Right renal cortex interstitium (tissue), 3 donors: ENCODE data around the gene MLH1. TPM values are rescaled to one million over a fixed set of nuclear protein-coding genes. Genes with fewer than 3 reads are reported as not detected.

Experiments used
- DNase-seq, 3 donors: peaks; one replicate each; pipeline ENCODE4 v3.0.0-alpha.2; 2013; ENCODE audit warnings: low read depth in 3 of 3, low spot score in 2 of 3
- polyA plus RNA-seq, 3 donors: library from polyadenylated mRNA; unstranded; fragments of 120-200 nt; gene quantifications; one replicate each; pipeline ENCODE4 v1.2.1, GENCODE V29; 2013; ENCODE audit not compliant: insufficient read length in 3 of 3

Gene MLH1
- polyA plus RNA-seq, 3 donors = 48.1 to 56.3 (median 51.5) TPM

- DNase-seq = no peak
Measured at GRCh38 chr3:36972163-36972562, 21.2 kb upstream of the MLH1 start.

GRCh38 chr3:36973139-36973538, 20.2 kb upstream of the MLH1 start:
- DNase-seq = no peak

GRCh38 chr3:36981006-36981405, 12.3 kb upstream of the MLH1 start:
- DNase-seq = no peak

GRCh38 chr3:36988356-36988755, 5.0 kb upstream of the MLH1 start:
- no peak for DNase-seq

GRCh38 chr3:36989005-36989404, 4.3 kb upstream of the MLH1 start:
- no peak for DNase-seq

GRCh38 chr3:36989568-36989967, 3.8 kb upstream of the MLH1 start:
- DNase-seq = no peak

GRCh38 chr3:36991147-36991546, 2.2 kb upstream of the MLH1 start:
- no peak for DNase-seq

- DNase-seq = peak; percentile 50 to 73 (median 64)
Measured at GRCh38 chr3:36991923-36992805, 1.2 kb upstream of the MLH1 start.

- no peak for DNase-seq
Measured at GRCh38 chr3:36992806-36993325, 452 bp upstream of the MLH1 start, which contains the start of gene EPM2AIP1. Gene EPM2AIP1, minus strand, starts transcription at chr3:36993131. Its CDS starts 54 bp downstream, at chr3:36993077.

- no peak for DNase-seq
Measured at GRCh38 chr3:37014620-37015019, 21.3 kb downstream of the MLH1 start.

GRCh38 chr3:37015642-37016041, 22.3 kb downstream of the MLH1 start:
- DNase-seq = no peak

GRCh38 chr3:37016903-37017302, 23.6 kb downstream of the MLH1 start:
- no peak for DNase-seq

GRCh38 chr3:37017683-37018082, 24.4 kb downstream of the MLH1 start:
- no peak for DNase-seq

GRCh38 chr3:37024092-37024491, 30.8 kb downstream of the MLH1 start:
- no peak for DNase-seq

GRCh38 chr3:37024820-37025405, 31.6 kb downstream of the MLH1 start:
- DNase-seq = no peak

GRCh38 chr3:37025561-37026335, 32.4 kb downstream of the MLH1 start:
- DNase-seq = no peak

- DNase-seq = no peak
Measured at GRCh38 chr3:37026851-37027250, 33.5 kb downstream of the MLH1 start.

- DNase-seq = no peak
Measured at GRCh38 chr3:37028329-37028728, 35.0 kb downstream of the MLH1 start.

GRCh38 chr3:37029111-37029510, 35.8 kb downstream of the MLH1 start:
- no peak for DNase-seq

GRCh38 chr3:37029516-37030163, 36.3 kb downstream of the MLH1 start:
- DNase-seq = no peak

GRCh38 chr3:37030588-37030987, 37.3 kb downstream of the MLH1 start:
- DNase-seq = no peak
